K562 (cell line): ENCODE measurements around the gene XPR1. TPM values are rescaled to one million over a fixed set of nuclear protein-coding genes. Genes with fewer than 3 reads are reported as not detected.

Experiments used
- BRCA1 ChIP-seq, 2 experiments: fragments of 450-650 bp in 1 of 2; sonication (generic) in 1 of 2; formaldehyde crosslinking in 1 of 2; IDR thresholded peaks; 2 replicates each; pipeline versions ENCODE4 v1.5.0 to v1.6.1; 2017 to 2020; ENCODE audit warnings: mild to moderate bottlenecking in 1 of 2, missing genetic modification reagents in 1 of 2
- E2F3 ChIP-seq: fragments of 250-450 bp; sonication (Bioruptor Pico); IDR thresholded peaks from 2 replicates; pipeline ENCODE4 v1.4.0; 2020; ENCODE audit warnings: mild to moderate bottlenecking
- FOXM1 ChIP-seq, 2 experiments: fragments of 450-650 bp in 1 of 2; sonication (generic) in 1 of 2; formaldehyde crosslinking in 1 of 2; IDR thresholded peaks; 2 replicates each; pipeline versions ENCODE4 v1.6.1 to v1.9.0; 2017 to 2022; ENCODE audit warnings: low read depth in 2 of 2, mild to moderate bottlenecking in 2 of 2, missing genetic modification reagents in 1 of 2, moderate library complexity in 1 of 2
- MBD2 ChIP-seq: sonication (generic); IDR thresholded peaks from 2 replicates; pipeline ENCODE4 v1.6.1; 2016; ENCODE audit warnings: low read depth, borderline replicate concordance
- PRPF4 ChIP-seq: fragments of 200-400 bp; formaldehyde crosslinking; IDR thresholded peaks from one replicate; pipeline ENCODE4 v1.6.1; 2017; ENCODE audit warnings: low read length, low read depth, mild to moderate bottlenecking; ENCODE audit not compliant: insufficient read depth, poor library complexity, severe bottlenecking
- SNRNP70 ChIP-seq: fragments of 200-400 bp; formaldehyde crosslinking; optimal IDR thresholded peaks from 2 replicates; pipeline ENCODE3; 2017; ENCODE audit warnings: low read depth, low read length
- ZNF408 ChIP-seq: fragments of 250-450 bp; sonication (Bioruptor Pico); IDR thresholded peaks from 2 replicates; pipeline ENCODE4 v1.4.0; 2020; ENCODE audit warnings: low read depth, mild to moderate bottlenecking, moderate library complexity
- ZNF586 ChIP-seq: fragments of 450-650 bp; formaldehyde crosslinking; conservative IDR thresholded peaks from 2 replicates; pipeline ENCODE4 v1.4.0; 2020; ENCODE audit warnings: mild to moderate bottlenecking, moderate library complexity
- polyA plus RNA-seq, 8 experiments: library from polyadenylated mRNA; depleted of rRNA in 4 of 8; stranded (reverse) in 5 of 8; unstranded in 3 of 8; fragments of >200 nt; fragmentation: Nextera tagmentation in 2 of 8; fragmentation: Illumina TruSeq in 1 of 8; extraction: Ambion mirVana in 2 of 8; extraction: Trizol in 1 of 8; gene quantifications; 2 replicates each; pipeline versions ENCODE4 v1.2.1 to v1.2.3, GENCODE V29; 2011 to 2014; ENCODE audit warnings: inconsistent platforms in 1 of 8, missing spikeins in 1 of 8
- total RNA-seq, 7 experiments: library from RNA; depleted of rRNA in 6 of 7; stranded (reverse); fragments of >200 nt in 6 of 7; fragmentation: Illumina TruSeq in 2 of 7; extraction: Trizol in 2 of 7; gene quantifications; 2 replicates each; pipeline versions ENCODE4 v1.2.1 to v1.2.3, GENCODE V29; 2011 to 2021; ENCODE audit warnings: low replicate concordance in 1 of 7
- TF ChIP-seq, protein P1 (sequence below): sonication (generic); formaldehyde crosslinking; IDR thresholded peaks from 2 replicates; pipeline ENCODE4 v1.8.1; 2023; ENCODE audit warnings: missing genetic modification reagents, mild to moderate bottlenecking, borderline replicate concordance
- TF ChIP-seq, protein P2 (sequence below): fragments of 450-650 bp; IDR thresholded peaks from 2 replicates; pipeline ENCODE4 v1.6.1; 2016; ENCODE audit warnings: mild to moderate bottlenecking
- TF ChIP-seq, protein P3 (sequence below): fragments of 200-800 bp; sonication (Bioruptor generic); IDR thresholded peaks from 2 replicates; pipeline ENCODE4 v1.6.1; 2017; ENCODE audit warnings: missing genetic modification characterization, missing compliant biosample characterization
- TF ChIP-seq, protein P4 (sequence below): fragments of 200-800 bp; sonication (Bioruptor generic); IDR thresholded peaks from 2 replicates; pipeline ENCODE4 v1.6.1; 2016; ENCODE audit warnings: missing genetic modification characterization, missing compliant biosample characterization

Gene XPR1
- total and polyA plus RNA-seq, 9 of the 15 experiments (the other 6 are each of a cell fraction or from before 2014, with no cell fraction given) = 3.0 to 66.2 (median 38.6) TPM

DNA sequence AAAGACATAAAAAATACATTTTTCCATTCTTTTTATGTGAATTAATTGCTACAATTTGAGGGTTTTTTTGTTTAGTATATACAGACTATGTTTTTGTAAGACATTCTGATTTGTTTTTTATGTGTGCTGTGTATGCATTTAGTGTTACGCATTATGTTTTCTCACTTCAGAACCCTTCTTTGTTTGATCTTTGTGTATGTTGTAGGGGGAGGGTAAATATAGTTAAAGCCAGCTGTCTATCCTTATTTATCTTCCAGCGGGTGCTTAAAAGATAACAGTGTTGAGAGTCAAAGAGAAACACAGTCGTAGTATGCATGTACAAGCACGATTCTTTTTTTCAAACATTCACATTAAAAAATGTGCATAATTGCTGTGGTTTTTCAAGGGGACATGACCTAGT lies 183.4 kb downstream of the XPR1 start (continued):
- TF ChIP-seq, protein P1, sequence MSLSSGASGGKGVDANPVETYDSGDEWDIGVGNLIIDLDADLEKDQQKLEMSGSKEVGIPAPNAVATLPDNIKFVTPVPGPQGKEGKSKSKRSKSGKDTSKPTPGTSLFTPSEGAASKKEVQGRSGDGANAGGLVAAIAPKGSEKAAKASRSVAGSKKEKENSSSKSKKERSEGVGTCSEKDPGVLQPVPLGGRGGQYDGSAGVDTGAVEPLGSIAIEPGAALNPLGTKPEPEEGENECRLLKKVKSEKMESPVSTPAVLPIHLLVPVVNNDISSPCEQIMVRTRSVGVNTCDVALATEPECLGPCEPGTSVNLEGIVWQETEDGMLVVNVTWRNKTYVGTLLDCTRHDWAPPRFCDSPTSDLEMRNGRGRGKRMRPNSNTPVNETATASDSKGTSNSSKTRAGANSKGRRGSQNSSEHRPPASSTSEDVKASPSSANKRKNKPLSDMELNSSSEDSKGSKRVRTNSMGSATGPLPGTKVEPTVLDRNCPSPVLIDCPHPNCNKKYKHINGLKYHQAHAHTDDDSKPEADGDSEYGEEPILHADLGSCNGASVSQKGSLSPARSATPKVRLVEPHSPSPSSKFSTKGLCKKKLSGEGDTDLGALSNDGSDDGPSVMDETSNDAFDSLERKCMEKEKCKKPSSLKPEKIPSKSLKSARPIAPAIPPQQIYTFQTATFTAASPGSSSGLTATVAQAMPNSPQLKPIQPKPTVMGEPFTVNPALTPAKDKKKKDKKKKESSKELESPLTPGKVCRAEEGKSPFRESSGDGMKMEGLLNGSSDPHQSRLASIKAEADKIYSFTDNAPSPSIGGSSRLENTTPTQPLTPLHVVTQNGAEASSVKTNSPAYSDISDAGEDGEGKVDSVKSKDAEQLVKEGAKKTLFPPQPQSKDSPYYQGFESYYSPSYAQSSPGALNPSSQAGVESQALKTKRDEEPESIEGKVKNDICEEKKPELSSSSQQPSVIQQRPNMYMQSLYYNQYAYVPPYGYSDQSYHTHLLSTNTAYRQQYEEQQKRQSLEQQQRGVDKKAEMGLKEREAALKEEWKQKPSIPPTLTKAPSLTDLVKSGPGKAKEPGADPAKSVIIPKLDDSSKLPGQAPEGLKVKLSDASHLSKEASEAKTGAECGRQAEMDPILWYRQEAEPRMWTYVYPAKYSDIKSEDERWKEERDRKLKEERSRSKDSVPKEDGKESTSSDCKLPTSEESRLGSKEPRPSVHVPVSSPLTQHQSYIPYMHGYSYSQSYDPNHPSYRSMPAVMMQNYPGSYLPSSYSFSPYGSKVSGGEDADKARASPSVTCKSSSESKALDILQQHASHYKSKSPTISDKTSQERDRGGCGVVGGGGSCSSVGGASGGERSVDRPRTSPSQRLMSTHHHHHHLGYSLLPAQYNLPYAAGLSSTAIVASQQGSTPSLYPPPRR (CRISPR knock-in tag) = no peak
- TF ChIP-seq, protein P2, sequence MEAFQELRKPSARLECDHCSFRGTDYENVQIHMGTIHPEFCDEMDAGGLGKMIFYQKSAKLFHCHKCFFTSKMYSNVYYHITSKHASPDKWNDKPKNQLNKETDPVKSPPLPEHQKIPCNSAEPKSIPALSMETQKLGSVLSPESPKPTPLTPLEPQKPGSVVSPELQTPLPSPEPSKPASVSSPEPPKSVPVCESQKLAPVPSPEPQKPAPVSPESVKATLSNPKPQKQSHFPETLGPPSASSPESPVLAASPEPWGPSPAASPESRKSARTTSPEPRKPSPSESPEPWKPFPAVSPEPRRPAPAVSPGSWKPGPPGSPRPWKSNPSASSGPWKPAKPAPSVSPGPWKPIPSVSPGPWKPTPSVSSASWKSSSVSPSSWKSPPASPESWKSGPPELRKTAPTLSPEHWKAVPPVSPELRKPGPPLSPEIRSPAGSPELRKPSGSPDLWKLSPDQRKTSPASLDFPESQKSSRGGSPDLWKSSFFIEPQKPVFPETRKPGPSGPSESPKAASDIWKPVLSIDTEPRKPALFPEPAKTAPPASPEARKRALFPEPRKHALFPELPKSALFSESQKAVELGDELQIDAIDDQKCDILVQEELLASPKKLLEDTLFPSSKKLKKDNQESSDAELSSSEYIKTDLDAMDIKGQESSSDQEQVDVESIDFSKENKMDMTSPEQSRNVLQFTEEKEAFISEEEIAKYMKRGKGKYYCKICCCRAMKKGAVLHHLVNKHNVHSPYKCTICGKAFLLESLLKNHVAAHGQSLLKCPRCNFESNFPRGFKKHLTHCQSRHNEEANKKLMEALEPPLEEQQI = 0 out of 2 replicates have a peak, but pooled peaks have one; percentile 55
- TF ChIP-seq FOXM1 (IDR thresholded peaks at IDR 0.05; ENCODE audit: low read depth) (peak; percentile 58; the same call in 1 of the 2 replicates), FOXM1 (CRISPR knock-in tag; IDR thresholded peaks at IDR 0.05; ENCODE audit: low read depth) (no peak), SNRNP70 (no peak), ZNF586 (CRISPR knock-in tag) (no peak), PRPF4 (no peak), MBD2 (no peak), BRCA1 (IDR thresholded peaks at IDR 0.05) (no peak), BRCA1 (CRISPR knock-in tag; IDR thresholded peaks at IDR 0.05) (no peak), ZNF408 (CRISPR knock-in tag) (no peak), E2F3 (no peak)
- TF ChIP-seq, protein P3, sequence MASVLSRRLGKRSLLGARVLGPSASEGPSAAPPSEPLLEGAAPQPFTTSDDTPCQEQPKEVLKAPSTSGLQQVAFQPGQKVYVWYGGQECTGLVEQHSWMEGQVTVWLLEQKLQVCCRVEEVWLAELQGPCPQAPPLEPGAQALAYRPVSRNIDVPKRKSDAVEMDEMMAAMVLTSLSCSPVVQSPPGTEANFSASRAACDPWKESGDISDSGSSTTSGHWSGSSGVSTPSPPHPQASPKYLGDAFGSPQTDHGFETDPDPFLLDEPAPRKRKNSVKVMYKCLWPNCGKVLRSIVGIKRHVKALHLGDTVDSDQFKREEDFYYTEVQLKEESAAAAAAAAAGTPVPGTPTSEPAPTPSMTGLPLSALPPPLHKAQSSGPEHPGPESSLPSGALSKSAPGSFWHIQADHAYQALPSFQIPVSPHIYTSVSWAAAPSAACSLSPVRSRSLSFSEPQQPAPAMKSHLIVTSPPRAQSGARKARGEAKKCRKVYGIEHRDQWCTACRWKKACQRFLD = no peak
- TF ChIP-seq, protein P4, sequence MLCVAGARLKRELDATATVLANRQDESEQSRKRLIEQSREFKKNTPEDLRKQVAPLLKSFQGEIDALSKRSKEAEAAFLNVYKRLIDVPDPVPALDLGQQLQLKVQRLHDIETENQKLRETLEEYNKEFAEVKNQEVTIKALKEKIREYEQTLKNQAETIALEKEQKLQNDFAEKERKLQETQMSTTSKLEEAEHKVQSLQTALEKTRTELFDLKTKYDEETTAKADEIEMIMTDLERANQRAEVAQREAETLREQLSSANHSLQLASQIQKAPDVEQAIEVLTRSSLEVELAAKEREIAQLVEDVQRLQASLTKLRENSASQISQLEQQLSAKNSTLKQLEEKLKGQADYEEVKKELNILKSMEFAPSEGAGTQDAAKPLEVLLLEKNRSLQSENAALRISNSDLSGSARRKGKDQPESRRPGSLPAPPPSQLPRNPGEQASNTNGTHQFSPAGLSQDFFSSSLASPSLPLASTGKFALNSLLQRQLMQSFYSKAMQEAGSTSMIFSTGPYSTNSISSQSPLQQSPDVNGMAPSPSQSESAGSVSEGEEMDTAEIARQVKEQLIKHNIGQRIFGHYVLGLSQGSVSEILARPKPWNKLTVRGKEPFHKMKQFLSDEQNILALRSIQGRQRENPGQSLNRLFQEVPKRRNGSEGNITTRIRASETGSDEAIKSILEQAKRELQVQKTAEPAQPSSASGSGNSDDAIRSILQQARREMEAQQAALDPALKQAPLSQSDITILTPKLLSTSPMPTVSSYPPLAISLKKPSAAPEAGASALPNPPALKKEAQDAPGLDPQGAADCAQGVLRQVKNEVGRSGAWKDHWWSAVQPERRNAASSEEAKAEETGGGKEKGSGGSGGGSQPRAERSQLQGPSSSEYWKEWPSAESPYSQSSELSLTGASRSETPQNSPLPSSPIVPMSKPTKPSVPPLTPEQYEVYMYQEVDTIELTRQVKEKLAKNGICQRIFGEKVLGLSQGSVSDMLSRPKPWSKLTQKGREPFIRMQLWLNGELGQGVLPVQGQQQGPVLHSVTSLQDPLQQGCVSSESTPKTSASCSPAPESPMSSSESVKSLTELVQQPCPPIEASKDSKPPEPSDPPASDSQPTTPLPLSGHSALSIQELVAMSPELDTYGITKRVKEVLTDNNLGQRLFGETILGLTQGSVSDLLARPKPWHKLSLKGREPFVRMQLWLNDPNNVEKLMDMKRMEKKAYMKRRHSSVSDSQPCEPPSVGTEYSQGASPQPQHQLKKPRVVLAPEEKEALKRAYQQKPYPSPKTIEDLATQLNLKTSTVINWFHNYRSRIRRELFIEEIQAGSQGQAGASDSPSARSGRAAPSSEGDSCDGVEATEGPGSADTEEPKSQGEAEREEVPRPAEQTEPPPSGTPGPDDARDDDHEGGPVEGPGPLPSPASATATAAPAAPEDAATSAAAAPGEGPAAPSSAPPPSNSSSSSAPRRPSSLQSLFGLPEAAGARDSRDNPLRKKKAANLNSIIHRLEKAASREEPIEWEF = no peak
